Omental fat pad (tissue), 4 donors: Measurements from ENCODE around the gene DPP4. TPM values are rescaled to one million over a fixed set of nuclear protein-coding genes. Genes with fewer than 3 reads are reported as not detected.

Source experiments
- ATAC-seq: fragments of 150-250 bp; one replicate; pipeline ENCODE4 v1.9.1; 2016; ENCODE audit warnings: mild to moderate bottlenecking, moderate library complexity; ENCODE audit not compliant: low FRiP score
- DNase-seq: peaks from one replicate; pipeline ENCODE4 v3.0.0-alpha.2; 2019; ENCODE audit warnings: low spot score
- total RNA-seq, 4 donors: library from RNA; depleted of rRNA; stranded (reverse); fragments of >200 nt; gene quantifications; one replicate each; pipeline ENCODE4 v1.1.0, GENCODE V29; 2016
- TF ChIP-seq, protein P1 (sequence below), 3 donors: fragments of 450-650 bp; IDR thresholded peaks; one replicate each; pipeline ENCODE4 v1.5.1; 2016 to 2017; ENCODE audit warnings: antibody characterized with exemption in 3 of 3, mild to moderate bottlenecking in 3 of 3, moderate library complexity in 2 of 3

The DPP4 gene
- total RNA-seq, 4 donors from 2014 or later = 11.7 to 105 (median 21.0) TPM

DNA sequence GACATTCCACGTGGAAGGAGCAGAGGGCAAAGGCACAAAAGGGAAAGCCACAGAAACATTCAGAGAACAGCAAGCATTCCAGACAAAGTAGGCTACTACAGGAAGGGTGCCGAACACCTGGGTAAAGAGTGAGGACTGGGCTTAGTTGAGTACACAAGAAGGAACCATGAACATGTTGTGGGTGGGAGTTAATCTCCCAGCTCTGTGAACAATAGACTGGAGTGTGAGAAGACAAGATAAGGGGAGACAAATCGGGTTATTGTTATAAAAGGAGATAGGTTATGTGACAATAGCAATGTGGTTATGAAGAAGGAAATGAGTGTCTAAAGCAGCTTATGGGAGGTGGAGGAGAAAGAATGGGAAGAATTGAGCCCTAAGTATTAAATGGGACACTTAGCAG, 70.0 kb downstream of the DPP4 start:
- DNase-seq (no peak), ATAC-seq (no peak)
- TF ChIP-seq, protein P1, sequence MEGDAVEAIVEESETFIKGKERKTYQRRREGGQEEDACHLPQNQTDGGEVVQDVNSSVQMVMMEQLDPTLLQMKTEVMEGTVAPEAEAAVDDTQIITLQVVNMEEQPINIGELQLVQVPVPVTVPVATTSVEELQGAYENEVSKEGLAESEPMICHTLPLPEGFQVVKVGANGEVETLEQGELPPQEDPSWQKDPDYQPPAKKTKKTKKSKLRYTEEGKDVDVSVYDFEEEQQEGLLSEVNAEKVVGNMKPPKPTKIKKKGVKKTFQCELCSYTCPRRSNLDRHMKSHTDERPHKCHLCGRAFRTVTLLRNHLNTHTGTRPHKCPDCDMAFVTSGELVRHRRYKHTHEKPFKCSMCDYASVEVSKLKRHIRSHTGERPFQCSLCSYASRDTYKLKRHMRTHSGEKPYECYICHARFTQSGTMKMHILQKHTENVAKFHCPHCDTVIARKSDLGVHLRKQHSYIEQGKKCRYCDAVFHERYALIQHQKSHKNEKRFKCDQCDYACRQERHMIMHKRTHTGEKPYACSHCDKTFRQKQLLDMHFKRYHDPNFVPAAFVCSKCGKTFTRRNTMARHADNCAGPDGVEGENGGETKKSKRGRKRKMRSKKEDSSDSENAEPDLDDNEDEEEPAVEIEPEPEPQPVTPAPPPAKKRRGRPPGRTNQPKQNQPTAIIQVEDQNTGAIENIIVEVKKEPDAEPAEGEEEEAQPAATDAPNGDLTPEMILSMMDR (IDR thresholded peaks at IDR 0.05) = no peak

GRCh38 chr2:162002623-162003235, 71.3 kb downstream of the DPP4 start:
- TF ChIP-seq, protein P1 (IDR thresholded peaks at IDR 0.05) = no peak
- ATAC-seq = no peak
- no peak for DNase-seq

DNA sequence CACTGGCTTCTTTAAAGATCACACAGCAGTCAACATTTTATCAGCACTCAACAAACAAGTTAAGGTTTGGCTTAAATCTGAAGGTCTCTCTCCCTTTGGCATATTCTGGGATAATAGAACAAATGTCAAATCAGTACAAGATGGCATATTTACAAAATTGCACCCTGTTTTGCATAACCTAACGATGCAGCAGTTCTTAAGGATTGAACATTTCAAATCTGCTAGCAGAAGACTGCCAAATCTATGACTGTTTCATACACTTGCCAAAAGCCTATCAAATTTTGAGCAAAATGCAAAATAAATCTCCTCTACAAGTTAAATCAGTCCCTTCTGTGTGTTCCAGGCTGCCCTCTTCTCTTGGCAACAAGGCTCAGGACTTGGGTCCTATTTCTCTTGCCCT, 73.6 kb downstream of the DPP4 start:
- TF ChIP-seq, protein P1 (IDR thresholded peaks at IDR 0.05) = no peak
- ATAC-seq = no peak
- DNase-seq = no peak

DNA sequence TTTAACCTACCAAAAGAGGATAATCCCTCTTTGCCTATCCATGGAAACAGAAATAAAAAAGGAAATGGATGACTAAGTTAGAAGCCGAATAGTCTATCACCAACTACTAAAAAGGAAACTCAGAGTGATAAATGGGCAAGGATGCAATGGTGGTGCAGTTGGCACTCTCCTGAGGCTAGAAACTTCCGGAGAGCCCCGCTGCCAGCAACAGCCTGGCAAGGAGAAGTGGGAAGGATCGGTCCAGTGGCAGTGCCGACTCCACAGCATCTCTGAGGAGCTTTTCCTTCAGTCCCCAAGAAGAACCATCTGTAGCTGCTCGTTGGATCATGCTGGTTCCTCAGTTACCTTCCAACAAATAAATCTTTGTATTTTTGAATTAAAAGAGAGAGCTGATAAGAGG, 74.7 kb downstream of the DPP4 start:
- TF ChIP-seq, protein P1 (IDR thresholded peaks at IDR 0.05) = no peak
- DNase-seq (no peak), ATAC-seq (no peak)

GRCh38 chr2:161998857-161999256, 75.2 kb downstream of the DPP4 start:
- no peak for DNase-seq
- TF ChIP-seq, protein P1 (IDR thresholded peaks at IDR 0.05) = no peak
- ATAC-seq = no peak

GRCh38 chr2:161997916-161998471, 76.0 kb downstream of the DPP4 start:
- ATAC-seq (no peak), DNase-seq (no peak)
- TF ChIP-seq, protein P1 (IDR thresholded peaks at IDR 0.05) = no peak

DNA sequence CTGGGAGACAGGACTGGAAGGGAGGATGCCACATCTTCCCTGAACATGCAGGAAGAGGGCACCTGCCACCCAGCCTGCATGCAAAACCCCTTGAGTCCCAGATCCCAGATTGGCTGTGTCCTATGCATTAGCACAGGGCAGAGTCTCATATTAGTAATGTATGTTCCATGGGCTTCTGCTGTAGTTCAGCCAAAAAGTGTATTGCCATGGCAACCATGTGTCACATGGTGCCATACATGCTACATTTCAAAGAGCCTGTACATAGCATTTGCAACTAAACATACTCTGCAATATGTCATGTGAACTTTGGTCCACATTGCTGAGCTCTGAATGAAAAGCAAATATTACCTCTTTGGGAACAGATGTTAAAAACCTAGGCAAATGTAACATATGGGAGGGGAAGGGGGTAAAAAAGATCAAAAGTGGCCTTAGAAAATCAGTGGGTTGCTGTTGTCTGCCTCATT, 78.4 kb downstream of the DPP4 start:
- TF ChIP-seq, protein P1 (IDR thresholded peaks at IDR 0.05) = no peak
- DNase-seq (no peak), ATAC-seq (no peak)
